ENCODE measurements around the gene CLTCL1.

CLTCL1 gene

DNA sequence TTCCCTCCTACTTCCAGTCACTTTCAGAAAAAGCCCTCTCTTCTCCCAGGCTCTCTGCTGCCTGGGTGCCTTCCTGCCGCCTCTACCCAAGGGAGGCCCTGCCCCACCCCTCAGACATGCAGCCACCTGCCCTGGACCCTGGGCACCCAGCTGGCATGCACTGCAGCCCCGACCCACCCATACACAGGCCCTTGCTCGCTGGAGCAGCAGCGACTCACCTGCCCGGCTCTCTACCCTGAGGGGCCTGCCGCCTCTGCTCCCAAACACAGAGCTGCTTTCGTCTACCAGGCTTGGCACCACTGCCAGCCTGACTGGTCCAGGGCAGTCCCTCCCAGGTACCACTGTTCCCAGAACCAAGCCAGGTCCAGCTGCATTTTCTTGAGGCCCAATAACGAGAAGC, 161.6 kb downstream of the CLTCL1 start:
- DNase-seq, result no peak

All from fibroblast of skin of abdomen (primary cell).